Keratinocyte (primary cell): Measurements from ENCODE around the gene PDIA6.

ENCODE experiments used
- EZH2 ChIP-seq: IDR thresholded peaks from one replicate; pipeline ENCODE4 v1.6.1; 2012; ENCODE audit warnings: inconsistent platforms, mild to moderate bottlenecking, low read length, moderate library complexity
- TF ChIP-seq, protein P1 (sequence below), 3 experiments: IDR thresholded peaks in 1 of 3; conservative IDR thresholded peaks in 1 of 3; optimal IDR thresholded peaks in 1 of 3; 2 replicates in 2 of 3; 3 replicates in 1 of 3; pipeline versions ENCODE3 to v1.5.1; 2011; ENCODE audit warnings: low read length in 3 of 3, mild to moderate bottlenecking in 3 of 3, moderate library complexity in 2 of 3, control low read depth in 1 of 3, inconsistent platforms in 1 of 3; ENCODE audit not compliant: insufficient read depth in 2 of 3; ENCODE audit errors: extremely low read depth in 1 of 3

DNA sequence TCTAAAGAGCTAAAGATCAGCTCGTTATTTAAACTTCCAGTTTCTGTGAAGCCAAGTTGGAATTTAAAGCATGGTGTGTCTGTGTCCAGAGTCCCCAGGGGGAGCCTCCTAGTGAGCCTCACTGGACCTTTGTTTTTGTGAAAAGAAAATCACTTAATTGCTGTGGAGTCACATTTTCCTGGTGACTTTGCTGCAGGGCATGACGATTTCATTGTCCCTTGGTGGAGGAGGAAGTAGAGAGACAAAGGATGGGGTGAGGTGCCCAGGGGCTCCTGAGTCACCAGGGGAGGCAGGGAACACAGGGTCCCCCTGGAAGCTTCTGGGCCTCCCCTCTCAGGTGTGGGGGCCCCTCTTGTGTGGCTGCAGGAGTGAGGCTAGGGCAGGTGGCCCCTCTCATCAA is 71.4 kb downstream of the PDIA6 start:
- TF ChIP-seq, protein P1, sequence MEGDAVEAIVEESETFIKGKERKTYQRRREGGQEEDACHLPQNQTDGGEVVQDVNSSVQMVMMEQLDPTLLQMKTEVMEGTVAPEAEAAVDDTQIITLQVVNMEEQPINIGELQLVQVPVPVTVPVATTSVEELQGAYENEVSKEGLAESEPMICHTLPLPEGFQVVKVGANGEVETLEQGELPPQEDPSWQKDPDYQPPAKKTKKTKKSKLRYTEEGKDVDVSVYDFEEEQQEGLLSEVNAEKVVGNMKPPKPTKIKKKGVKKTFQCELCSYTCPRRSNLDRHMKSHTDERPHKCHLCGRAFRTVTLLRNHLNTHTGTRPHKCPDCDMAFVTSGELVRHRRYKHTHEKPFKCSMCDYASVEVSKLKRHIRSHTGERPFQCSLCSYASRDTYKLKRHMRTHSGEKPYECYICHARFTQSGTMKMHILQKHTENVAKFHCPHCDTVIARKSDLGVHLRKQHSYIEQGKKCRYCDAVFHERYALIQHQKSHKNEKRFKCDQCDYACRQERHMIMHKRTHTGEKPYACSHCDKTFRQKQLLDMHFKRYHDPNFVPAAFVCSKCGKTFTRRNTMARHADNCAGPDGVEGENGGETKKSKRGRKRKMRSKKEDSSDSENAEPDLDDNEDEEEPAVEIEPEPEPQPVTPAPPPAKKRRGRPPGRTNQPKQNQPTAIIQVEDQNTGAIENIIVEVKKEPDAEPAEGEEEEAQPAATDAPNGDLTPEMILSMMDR (optimal IDR thresholded peaks at IDR 0.05 in 1 of 3, IDR thresholded peaks at IDR 0.05 in 1 of 3, conservative IDR thresholded peaks at IDR 0.05 in 1 of 3; ENCODE audit: extremely low read depth in 1 of 3, insufficient read depth in 2 of 3, low read length in 3 of 3), result no peak
- TF ChIP-seq EZH2, result no peak
